ENCODE results near the gene CD37. TPM values are rescaled to one million over a fixed set of nuclear protein-coding genes. Genes with fewer than 3 reads are reported as not detected.
A peak's percentile ranks its signal among the peaks of the same experiment; 100 is the strongest.

CD37 gene
- total RNA-seq, 1 donor = 0.36 TPM

GRCh38 chr19:49344505-49345423, 9.6 kb downstream of the CD37 start:
- Histone ChIP-seq H3K36me3 (ENCODE audit: insufficient read depth, low read length) (peaks cover 39% of the 10 kb centered on the region), H3K9me3 (ENCODE audit: low read depth, low read length) (no peaks in the 10 kb centered on the region), H3K4me2 (ENCODE audit: insufficient read depth, low read length) (no peak overlapping the region), H3K4me1 (ENCODE audit: insufficient read depth, low read length) (peaks cover 3% of the 10 kb centered on the region), H4K20me1 (ENCODE audit: insufficient read depth, low read length) (peaks cover 2% of the 10 kb centered on the region), H3K79me2 (ENCODE audit: insufficient read depth, low read length) (no peaks in the 10 kb centered on the region), H3K27ac (ENCODE audit: low read depth, low read length) (no peak overlapping the region), H2AFZ (ENCODE audit: low read length) (no peak overlapping the region), H3K4me3 (ENCODE audit: insufficient read depth, low read length) (no peak overlapping the region), H3K27me3 (ENCODE audit: insufficient read depth, low read length) (no peaks in the 10 kb centered on the region)
- no peak for TF ChIP-seq CTCF (IDR thresholded peaks at IDR 0.05; ENCODE audit: extremely low read depth, low read depth, low read length)
- peak; percentile 82 for DNase-seq (ENCODE audit: insufficient read length, low spot score, missing footprints)

DNA sequence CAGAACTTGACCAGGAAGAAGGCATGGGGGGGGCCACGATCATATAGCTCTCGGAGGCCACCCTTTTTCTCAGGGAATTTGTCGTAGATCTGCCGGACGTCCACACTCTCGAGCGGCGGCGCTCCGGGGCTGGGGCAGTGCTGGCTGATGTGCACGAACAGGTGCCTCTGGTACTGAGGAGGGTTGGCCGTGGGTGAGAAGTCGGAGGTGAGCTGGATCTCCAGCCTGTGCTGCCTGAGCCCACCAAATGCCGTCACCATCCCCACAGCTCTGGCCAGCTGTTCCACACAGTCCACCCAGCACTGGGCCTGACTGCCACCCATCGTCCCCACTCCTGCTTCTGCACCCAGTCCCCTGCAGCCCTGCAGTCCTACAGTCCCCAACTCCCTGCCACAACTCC, 12.0 kb downstream of the CD37 start:
- Histone ChIP-seq H3K27me3 (ENCODE audit: insufficient read depth, low read length) (no peaks in the 10 kb centered on the region), H4K20me1 (ENCODE audit: insufficient read depth, low read length) (peaks cover 2% of the 10 kb centered on the region), H3K4me1 (ENCODE audit: insufficient read depth, low read length) (no peaks in the 10 kb centered on the region), H3K27ac (ENCODE audit: low read depth, low read length) (no peak overlapping the region), H3K4me2 (ENCODE audit: insufficient read depth, low read length) (no peak overlapping the region), H3K79me2 (ENCODE audit: insufficient read depth, low read length) (no peaks in the 10 kb centered on the region), H3K9me3 (ENCODE audit: low read depth, low read length) (no peaks in the 10 kb centered on the region), H2AFZ (ENCODE audit: low read length) (no peak overlapping the region), H3K36me3 (ENCODE audit: insufficient read depth, low read length) (peaks cover 45% of the 10 kb centered on the region), H3K4me3 (ENCODE audit: insufficient read depth, low read length) (no peak overlapping the region)
- no peak for TF ChIP-seq CTCF (IDR thresholded peaks at IDR 0.05; ENCODE audit: extremely low read depth, low read depth, low read length)
- DNase-seq (ENCODE audit: insufficient read length, low spot score, missing footprints) = peak; percentile 61

GRCh38 chr19:49347835-49348234, 12.6 kb downstream of the CD37 start:
- Histone ChIP-seq H3K9me3 (ENCODE audit: low read depth, low read length) (no peaks in the 10 kb centered on the region), H3K27me3 (ENCODE audit: insufficient read depth, low read length) (no peaks in the 10 kb centered on the region), H3K4me1 (ENCODE audit: insufficient read depth, low read length) (no peaks in the 10 kb centered on the region), H3K27ac (ENCODE audit: low read depth, low read length) (no peak overlapping the region), H3K36me3 (ENCODE audit: insufficient read depth, low read length) (peaks cover 44% of the 10 kb centered on the region), H3K79me2 (ENCODE audit: insufficient read depth, low read length) (no peaks in the 10 kb centered on the region), H4K20me1 (ENCODE audit: insufficient read depth, low read length) (peaks cover 2% of the 10 kb centered on the region), H3K4me3 (ENCODE audit: insufficient read depth, low read length) (no peak overlapping the region), H3K4me2 (ENCODE audit: insufficient read depth, low read length) (no peak overlapping the region), H2AFZ (ENCODE audit: low read length) (peak overlapping the region; percentile 83)
- TF ChIP-seq CTCF (IDR thresholded peaks at IDR 0.05; ENCODE audit: extremely low read depth, low read depth, low read length) = peak; percentile 22
- DNase-seq (ENCODE audit: insufficient read length, low spot score, missing footprints) = peak; percentile 93

All from osteoblast (primary cell).